WTC11 (cell line): Measurements from ENCODE around the gene CHST11. TPM values are rescaled to one million over a fixed set of nuclear protein-coding genes. Genes with fewer than 3 reads are reported as not detected.

Experiments
- ATAC-seq: fragments of 200-7000 bp; cut with Tn5 transposase; 2 replicates; pipeline ENCODE4 v1.10.0; 2021; ENCODE audit warnings: mild to moderate bottlenecking, moderate library complexity
- CTCF ChIA-PET: fragments of 300-600 bp; sonication (Branson Sonifier 250); formaldehyde crosslinking; loops from one replicate; lab custom pipeline; 2021; ENCODE audit warnings: antibody characterized with exemption; lab: Charles Lee
- POLR2A ChIA-PET: fragments of 350-600 bp; sonication (Branson Sonifier 250); formaldehyde crosslinking; loops from one replicate; lab custom pipeline; 2021; ENCODE audit warnings: antibody characterized with exemption; lab: Charles Lee
- DNase-seq: peaks from one replicate; pipeline ENCODE4 v3.0.0; 2021; ENCODE audit warnings: low spot score
- H3K27ac Mint-ChIP-seq: 2 replicates; pipeline ENCODE4 v1.8.0; 2021; ENCODE audit warnings: mixed read lengths
- H3K27me3 Mint-ChIP-seq: 2 replicates; pipeline ENCODE4 v1.8.0; 2021; ENCODE audit warnings: low read depth, mild to moderate bottlenecking, moderate library complexity, mixed read lengths
- H3K36me3 Mint-ChIP-seq: 2 replicates; pipeline ENCODE4 v1.8.0; 2021; ENCODE audit warnings: mixed read lengths
- H3K4me1 Mint-ChIP-seq: 2 replicates; pipeline ENCODE4 v1.8.0; 2022; ENCODE audit warnings: mixed read lengths
- H3K4me3 Mint-ChIP-seq: 2 replicates; pipeline ENCODE4 v1.8.0; 2021; ENCODE audit warnings: mild to moderate bottlenecking, moderate library complexity, mixed read lengths
- H3K9me3 Mint-ChIP-seq: 2 replicates; pipeline ENCODE4 v1.8.0; 2021; ENCODE audit warnings: mixed read lengths
- ATF1 ChIP-seq: sonication (generic); formaldehyde crosslinking; IDR thresholded peaks from 2 replicates; pipeline ENCODE4 v1.8.1; 2023; ENCODE audit warnings: mild to moderate bottlenecking, moderate library complexity, missing genetic modification reagents
- FOXK1 ChIP-seq: sonication (generic); formaldehyde crosslinking; IDR thresholded peaks from 2 replicates; pipeline ENCODE4 v1.8.0; 2022; ENCODE audit warnings: mild to moderate bottlenecking, moderate library complexity, missing genetic modification reagents
- FOXP1 ChIP-seq: sonication (generic); formaldehyde crosslinking; IDR thresholded peaks from 2 replicates; pipeline ENCODE4 v1.8.0; 2022; ENCODE audit warnings: missing genetic modification reagents, mild to moderate bottlenecking, moderate library complexity, borderline replicate concordance
- NFYB ChIP-seq: sonication (generic); formaldehyde crosslinking; conservative IDR thresholded peaks from 2 replicates; pipeline ENCODE4 v1.8.0; 2022; ENCODE audit warnings: low read depth, missing genetic modification reagents
- NR2C2 ChIP-seq: sonication (generic); formaldehyde crosslinking; IDR thresholded peaks from 2 replicates; pipeline ENCODE4 v1.8.0; 2022; ENCODE audit warnings: mild to moderate bottlenecking, missing genetic modification reagents
- RORB ChIP-seq: fragments of 250-450 bp; sonication (Bioruptor Pico); IDR thresholded peaks from 2 replicates; pipeline ENCODE4 v1.9.0; 2021; ENCODE audit warnings: mild to moderate bottlenecking
- TEAD1 ChIP-seq: sonication (generic); formaldehyde crosslinking; IDR thresholded peaks from 2 replicates; pipeline ENCODE4 v1.8.0; 2022; ENCODE audit warnings: mild to moderate bottlenecking, missing genetic modification reagents
- TEAD4 ChIP-seq: sonication (generic); formaldehyde crosslinking; IDR thresholded peaks from 2 replicates; pipeline ENCODE4 v1.8.0; 2022; ENCODE audit warnings: mild to moderate bottlenecking, missing genetic modification reagents
- TP53 ChIP-seq: sonication (generic); formaldehyde crosslinking; IDR thresholded peaks from 2 replicates; pipeline ENCODE4 v1.8.1; 2023; ENCODE audit warnings: mild to moderate bottlenecking, missing genetic modification reagents
- ZNF317 ChIP-seq: sonication (generic); formaldehyde crosslinking; IDR thresholded peaks from 2 replicates; pipeline ENCODE4 v1.8.1; 2023; ENCODE audit warnings: low read depth, mild to moderate bottlenecking, moderate library complexity, missing genetic modification reagents, borderline replicate concordance
- ZNF396 ChIP-seq: fragments of 250-450 bp; sonication (Bioruptor Pico); IDR thresholded peaks from 2 replicates; pipeline ENCODE4 v1.8.0; 2021; ENCODE audit warnings: mild to moderate bottlenecking, moderate library complexity, borderline replicate concordance
- total RNA-seq: library from RNA; stranded (reverse); gene quantifications from 3 replicates; pipeline ENCODE4 v1.2.3, GENCODE V29; 2021
- TF ChIP-seq, protein P1 (sequence below): sonication (generic); formaldehyde crosslinking; conservative IDR thresholded peaks from 2 replicates; pipeline ENCODE4 v1.8.1; 2023; ENCODE audit warnings: mild to moderate bottlenecking, low read depth, missing genetic modification reagents, moderate library complexity
- TF ChIP-seq, protein P2 (sequence below): sonication (generic); formaldehyde crosslinking; IDR thresholded peaks from 2 replicates; pipeline ENCODE4 v1.8.0; 2023; ENCODE audit warnings: missing genetic modification reagents
- TF ChIP-seq, protein P3 (sequence below): sonication (generic); formaldehyde crosslinking; IDR thresholded peaks from 2 replicates; pipeline ENCODE4 v1.8.1; 2023; ENCODE audit warnings: mild to moderate bottlenecking, missing genetic modification reagents, moderate library complexity
- TF ChIP-seq, protein P4 (sequence below): fragments of 250-450 bp; sonication (Bioruptor Pico); conservative IDR thresholded peaks from 2 replicates; pipeline ENCODE4 v1.9.0; 2021; ENCODE audit warnings: mild to moderate bottlenecking
- TF ChIP-seq, protein P5 (sequence below): sonication (generic); formaldehyde crosslinking; IDR thresholded peaks from 2 replicates; pipeline ENCODE4 v1.8.1; 2023; ENCODE audit warnings: mild to moderate bottlenecking, moderate library complexity, missing genetic modification reagents
- TF ChIP-seq, protein P6 (sequence below): sonication (generic); formaldehyde crosslinking; IDR thresholded peaks from 2 replicates; pipeline ENCODE4 v1.8.0; 2022; ENCODE audit warnings: mild to moderate bottlenecking, missing genetic modification reagents
- TF ChIP-seq, protein P7 (sequence below): sonication (generic); formaldehyde crosslinking; IDR thresholded peaks from 2 replicates; pipeline ENCODE4 v1.8.1; 2022; ENCODE audit warnings: low read depth, mild to moderate bottlenecking, moderate library complexity, missing genetic modification reagents, borderline replicate concordance
- TF ChIP-seq, protein P8 (sequence below): sonication (generic); formaldehyde crosslinking; IDR thresholded peaks from 2 replicates; pipeline ENCODE4 v1.8.1; 2022; ENCODE audit warnings: missing genetic modification reagents, borderline replicate concordance

CHST11 gene
- total RNA-seq, 1 experiment from 2014 or later = 24.2 TPM

DNA sequence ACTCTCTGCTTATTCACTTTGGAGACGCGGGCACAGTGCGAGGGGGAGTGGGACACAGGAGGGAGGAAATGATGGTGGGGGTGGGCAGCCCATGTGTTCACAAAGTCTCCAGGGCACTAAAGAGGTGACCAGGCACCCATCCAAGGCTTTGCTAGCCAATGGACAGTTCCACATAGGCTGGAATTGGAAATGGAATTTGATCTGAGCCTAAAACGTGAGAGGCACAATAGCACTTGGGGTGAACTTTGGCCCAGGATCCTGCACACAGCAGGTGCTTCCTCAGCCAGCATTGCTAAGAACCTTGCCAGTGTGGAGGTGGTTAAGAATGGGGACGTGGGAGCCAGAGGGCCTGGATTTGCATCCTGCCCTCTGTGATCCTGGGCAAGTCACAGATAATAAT lies 193.8 kb downstream of the CHST11 start (continued):
- no peak for TF ChIP-seq ATF1 (CRISPR knock-in tag)
- TF ChIP-seq, protein P1, sequence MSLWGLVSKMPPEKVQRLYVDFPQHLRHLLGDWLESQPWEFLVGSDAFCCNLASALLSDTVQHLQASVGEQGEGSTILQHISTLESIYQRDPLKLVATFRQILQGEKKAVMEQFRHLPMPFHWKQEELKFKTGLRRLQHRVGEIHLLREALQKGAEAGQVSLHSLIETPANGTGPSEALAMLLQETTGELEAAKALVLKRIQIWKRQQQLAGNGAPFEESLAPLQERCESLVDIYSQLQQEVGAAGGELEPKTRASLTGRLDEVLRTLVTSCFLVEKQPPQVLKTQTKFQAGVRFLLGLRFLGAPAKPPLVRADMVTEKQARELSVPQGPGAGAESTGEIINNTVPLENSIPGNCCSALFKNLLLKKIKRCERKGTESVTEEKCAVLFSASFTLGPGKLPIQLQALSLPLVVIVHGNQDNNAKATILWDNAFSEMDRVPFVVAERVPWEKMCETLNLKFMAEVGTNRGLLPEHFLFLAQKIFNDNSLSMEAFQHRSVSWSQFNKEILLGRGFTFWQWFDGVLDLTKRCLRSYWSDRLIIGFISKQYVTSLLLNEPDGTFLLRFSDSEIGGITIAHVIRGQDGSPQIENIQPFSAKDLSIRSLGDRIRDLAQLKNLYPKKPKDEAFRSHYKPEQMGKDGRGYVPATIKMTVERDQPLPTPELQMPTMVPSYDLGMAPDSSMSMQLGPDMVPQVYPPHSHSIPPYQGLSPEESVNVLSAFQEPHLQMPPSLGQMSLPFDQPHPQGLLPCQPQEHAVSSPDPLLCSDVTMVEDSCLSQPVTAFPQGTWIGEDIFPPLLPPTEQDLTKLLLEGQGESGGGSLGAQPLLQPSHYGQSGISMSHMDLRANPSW (CRISPR knock-in tag) = no peak

DNA sequence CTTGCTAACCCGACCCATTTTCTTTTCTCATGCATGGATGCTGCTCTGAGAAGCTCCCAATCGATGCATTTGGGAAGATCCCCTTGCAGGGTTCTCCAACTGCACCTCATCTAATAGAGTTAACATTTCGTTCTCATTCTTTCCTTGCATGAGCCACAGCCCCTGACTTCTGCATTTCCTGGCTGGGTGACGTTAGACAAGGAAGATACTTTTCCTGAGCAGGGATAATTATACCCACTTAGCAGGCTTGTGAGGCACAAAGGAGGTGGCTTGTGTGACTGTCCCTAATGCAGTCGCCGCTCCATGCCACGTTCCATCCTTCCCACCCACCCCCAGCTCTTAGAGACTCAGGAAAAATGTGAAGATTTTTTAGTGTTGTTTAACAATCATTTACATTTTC lies 195.1 kb downstream of the CHST11 start:
- ChIA-PET POLR2A (no interaction called here), CTCF (interaction anchor here (0.6 to 2.6 kb wide), 4 partner anchors 9 to 270 kb away, joined by 3 to 9 read pairs (median 4); no protein-coding TSS in a partner anchor)
- peaks cover 57% of the 10 kb centered on the region for H3K4me1 Mint-ChIP-seq
- TF ChIP-seq, protein P1 (CRISPR knock-in tag) = no peak
- no peak for TF ChIP-seq TEAD1 (CRISPR knock-in tag)
- TF ChIP-seq, protein P2, sequence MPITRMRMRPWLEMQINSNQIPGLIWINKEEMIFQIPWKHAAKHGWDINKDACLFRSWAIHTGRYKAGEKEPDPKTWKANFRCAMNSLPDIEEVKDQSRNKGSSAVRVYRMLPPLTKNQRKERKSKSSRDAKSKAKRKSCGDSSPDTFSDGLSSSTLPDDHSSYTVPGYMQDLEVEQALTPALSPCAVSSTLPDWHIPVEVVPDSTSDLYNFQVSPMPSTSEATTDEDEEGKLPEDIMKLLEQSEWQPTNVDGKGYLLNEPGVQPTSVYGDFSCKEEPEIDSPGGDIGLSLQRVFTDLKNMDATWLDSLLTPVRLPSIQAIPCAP = no peak
- TF ChIP-seq, protein P3, sequence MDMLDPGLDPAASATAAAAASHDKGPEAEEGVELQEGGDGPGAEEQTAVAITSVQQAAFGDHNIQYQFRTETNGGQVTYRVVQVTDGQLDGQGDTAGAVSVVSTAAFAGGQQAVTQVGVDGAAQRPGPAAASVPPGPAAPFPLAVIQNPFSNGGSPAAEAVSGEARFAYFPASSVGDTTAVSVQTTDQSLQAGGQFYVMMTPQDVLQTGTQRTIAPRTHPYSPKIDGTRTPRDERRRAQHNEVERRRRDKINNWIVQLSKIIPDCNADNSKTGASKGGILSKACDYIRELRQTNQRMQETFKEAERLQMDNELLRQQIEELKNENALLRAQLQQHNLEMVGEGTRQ (CRISPR knock-in tag) = no peak
- TF ChIP-seq NR2C2 (CRISPR knock-in tag) = no peak
- TF ChIP-seq, protein P4, sequence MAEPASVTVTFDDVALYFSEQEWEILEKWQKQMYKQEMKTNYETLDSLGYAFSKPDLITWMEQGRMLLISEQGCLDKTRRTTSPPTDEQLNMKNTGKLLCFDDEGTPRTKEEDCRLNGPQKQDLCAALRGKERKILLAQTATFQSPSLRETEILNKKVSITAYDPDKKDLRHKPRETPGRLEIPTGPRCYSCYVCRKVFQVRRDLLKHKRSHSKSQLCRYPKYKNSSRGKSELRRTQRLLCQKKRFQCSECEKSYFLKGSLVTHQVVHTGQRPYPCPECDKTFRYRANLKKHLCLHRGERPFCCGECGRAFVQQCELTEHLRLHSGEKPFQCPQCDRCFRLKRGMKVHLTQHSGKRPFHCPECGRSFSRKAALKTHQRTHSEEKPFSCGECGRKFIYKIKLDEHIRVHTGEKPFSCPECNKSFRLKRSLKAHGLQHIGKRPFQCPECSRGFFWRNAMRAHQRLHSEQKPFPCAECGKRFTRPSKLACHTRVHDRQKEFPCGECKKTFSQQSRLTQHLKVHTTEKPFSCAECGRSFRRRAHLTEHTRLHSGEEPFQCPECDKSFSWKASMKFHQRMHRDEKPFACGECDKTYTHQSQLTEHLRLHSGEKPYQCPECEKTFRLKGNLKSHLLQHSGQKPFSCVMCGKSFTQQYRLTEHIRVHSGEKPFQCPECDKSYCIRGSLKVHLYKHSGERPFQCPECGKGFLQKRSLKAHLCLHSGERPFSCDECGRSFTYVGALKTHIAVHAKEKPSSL (CRISPR knock-in tag) = no peak
- no peak for TF ChIP-seq TP53 (CRISPR knock-in tag)
- no peak for TF ChIP-seq ZNF317 (CRISPR knock-in tag)
- TF ChIP-seq, protein P5, sequence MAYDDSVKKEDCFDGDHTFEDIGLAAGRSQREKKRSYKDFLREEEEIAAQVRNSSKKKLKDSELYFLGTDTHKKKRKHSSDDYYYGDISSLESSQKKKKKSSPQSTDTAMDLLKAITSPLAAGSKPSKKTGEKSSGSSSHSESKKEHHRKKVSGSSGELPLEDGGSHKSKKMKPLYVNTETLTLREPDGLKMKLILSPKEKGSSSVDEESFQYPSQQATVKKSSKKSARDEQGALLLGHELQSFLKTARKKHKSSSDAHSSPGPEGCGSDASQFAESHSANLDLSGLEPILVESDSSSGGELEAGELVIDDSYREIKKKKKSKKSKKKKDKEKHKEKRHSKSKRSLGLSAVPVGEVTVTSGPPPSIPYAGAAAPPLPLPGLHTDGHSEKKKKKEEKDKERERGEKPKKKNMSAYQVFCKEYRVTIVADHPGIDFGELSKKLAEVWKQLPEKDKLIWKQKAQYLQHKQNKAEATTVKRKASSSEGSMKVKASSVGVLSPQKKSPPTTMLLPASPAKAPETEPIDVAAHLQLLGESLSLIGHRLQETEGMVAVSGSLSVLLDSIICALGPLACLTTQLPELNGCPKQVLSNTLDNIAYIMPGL (CRISPR knock-in tag) = no peak
- no peak for TF ChIP-seq FOXP1 (CRISPR knock-in tag)
- TF ChIP-seq, protein P6, sequence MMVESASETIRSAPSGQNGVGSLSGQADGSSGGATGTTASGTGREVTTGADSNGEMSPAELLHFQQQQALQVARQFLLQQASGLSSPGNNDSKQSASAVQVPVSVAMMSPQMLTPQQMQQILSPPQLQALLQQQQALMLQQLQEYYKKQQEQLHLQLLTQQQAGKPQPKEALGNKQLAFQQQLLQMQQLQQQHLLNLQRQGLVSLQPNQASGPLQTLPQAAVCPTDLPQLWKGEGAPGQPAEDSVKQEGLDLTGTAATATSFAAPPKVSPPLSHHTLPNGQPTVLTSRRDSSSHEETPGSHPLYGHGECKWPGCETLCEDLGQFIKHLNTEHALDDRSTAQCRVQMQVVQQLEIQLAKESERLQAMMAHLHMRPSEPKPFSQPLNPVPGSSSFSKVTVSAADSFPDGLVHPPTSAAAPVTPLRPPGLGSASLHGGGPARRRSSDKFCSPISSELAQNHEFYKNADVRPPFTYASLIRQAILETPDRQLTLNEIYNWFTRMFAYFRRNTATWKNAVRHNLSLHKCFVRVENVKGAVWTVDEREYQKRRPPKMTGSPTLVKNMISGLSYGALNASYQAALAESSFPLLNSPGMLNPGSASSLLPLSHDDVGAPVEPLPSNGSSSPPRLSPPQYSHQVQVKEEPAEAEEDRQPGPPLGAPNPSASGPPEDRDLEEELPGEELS (CRISPR knock-in tag) = no peak
- TF ChIP-seq RORB = no peak
- TF ChIP-seq, protein P7, sequence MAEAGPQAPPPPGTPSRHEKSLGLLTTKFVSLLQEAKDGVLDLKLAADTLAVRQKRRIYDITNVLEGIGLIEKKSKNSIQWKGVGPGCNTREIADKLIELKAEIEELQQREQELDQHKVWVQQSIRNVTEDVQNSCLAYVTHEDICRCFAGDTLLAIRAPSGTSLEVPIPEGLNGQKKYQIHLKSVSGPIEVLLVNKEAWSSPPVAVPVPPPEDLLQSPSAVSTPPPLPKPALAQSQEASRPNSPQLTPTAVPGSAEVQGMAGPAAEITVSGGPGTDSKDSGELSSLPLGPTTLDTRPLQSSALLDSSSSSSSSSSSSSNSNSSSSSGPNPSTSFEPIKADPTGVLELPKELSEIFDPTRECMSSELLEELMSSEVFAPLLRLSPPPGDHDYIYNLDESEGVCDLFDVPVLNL (CRISPR knock-in tag) = no peak
- TF ChIP-seq FOXK1 = no peak
- TF ChIP-seq NFYB = no peak
- TF ChIP-seq ZNF396 = no peak
- no peak for TF ChIP-seq TEAD4 (CRISPR knock-in tag)
- TF ChIP-seq, protein P8, sequence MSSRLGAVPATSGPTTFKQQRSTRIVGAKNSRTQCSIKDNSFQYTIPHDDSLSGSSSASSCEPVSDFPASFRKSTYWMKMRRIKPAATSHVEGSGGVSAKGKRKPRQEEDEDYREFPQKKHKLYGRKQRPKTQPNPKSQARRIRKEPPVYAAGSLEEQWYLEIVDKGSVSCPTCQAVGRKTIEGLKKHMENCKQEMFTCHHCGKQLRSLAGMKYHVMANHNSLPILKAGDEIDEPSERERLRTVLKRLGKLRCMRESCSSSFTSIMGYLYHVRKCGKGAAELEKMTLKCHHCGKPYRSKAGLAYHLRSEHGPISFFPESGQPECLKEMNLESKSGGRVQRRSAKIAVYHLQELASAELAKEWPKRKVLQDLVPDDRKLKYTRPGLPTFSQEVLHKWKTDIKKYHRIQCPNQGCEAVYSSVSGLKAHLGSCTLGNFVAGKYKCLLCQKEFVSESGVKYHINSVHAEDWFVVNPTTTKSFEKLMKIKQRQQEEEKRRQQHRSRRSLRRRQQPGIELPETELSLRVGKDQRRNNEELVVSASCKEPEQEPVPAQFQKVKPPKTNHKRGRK = no peak
- ATAC-seq (no peak), DNase-seq (no peak)
- 0 out of 2 replicates have a peak, but pooled peaks cover 3% of the 10 kb centered on the region for H3K36me3 Mint-ChIP-seq
- no peaks in the 10 kb centered on the region for H3K27me3 Mint-ChIP-seq
- H3K9me3 Mint-ChIP-seq = no peaks in the 10 kb centered on the region
- H3K27ac Mint-ChIP-seq = peak overlapping the region; percentile 19; the same call in 1 of the 2 replicates
- H3K4me3 Mint-ChIP-seq = no peak overlapping the region
